GM12878 (cell line): ENCODE results near the gene CAB39. TPM values are rescaled to one million over a fixed set of nuclear protein-coding genes. Genes with fewer than 3 reads are reported as not detected.

Source experiments
- ATAC-seq: fragments of 200-7000 bp; cut with Tn5 transposase; 3 replicates; pipeline ENCODE4 v1.9.1; 2020; ENCODE audit warnings: mild to moderate bottlenecking, moderate library complexity
- BruUV-seq: library from RNA; stranded (reverse); fragments of 400-500 nt; replicated peaks from 2 replicates; lab custom pipeline; 2021; lab: Mats Ljungman, UMichigan
- CTCF ChIA-PET: fragments of 300-600 bp; sonication (Branson Sonifier 250); formaldehyde crosslinking; extraction: SDS; loops from one replicate; lab custom pipeline; 2021; ENCODE audit warnings: inconsistent platforms; lab: Yijun Ruan, JAX
- POLR2A ChIA-PET: fragments of 350-600 bp; formaldehyde crosslinking; extraction: SDS; loops from one replicate; lab custom pipeline; 2021; ENCODE audit warnings: inconsistent platforms; lab: Charles Lee
- RAD21 ChIA-PET: fragments of 300-600 bp; sonication (Branson Sonifier 250); formaldehyde crosslinking; loops from one replicate; lab custom pipeline; 2023; ENCODE audit warnings: antibody characterized with exemption; ENCODE audit not compliant: unreplicated experiment; lab: Charles Lee
- SMC1A ChIA-PET: fragments of 300-600 bp; sonication (Branson Sonifier 250); formaldehyde crosslinking; loops from one replicate; lab custom pipeline; 2023; ENCODE audit not compliant: unreplicated experiment, uncharacterized antibody; lab: Charles Lee
- DNase-seq: peaks from one replicate; pipeline ENCODE4 v3.0.0-alpha.2; 2011; ENCODE audit warnings: low read depth, low spot score
- FAIRE-seq: peaks from 3 replicates; lab custom pipeline; 2011; peaks lifted over from hg19 to GRCh38; lab: Jason Lieb, UNC
- H2AFZ ChIP-seq: 2 replicates; pipeline ENCODE4 v1.6.0; 2011; ENCODE audit warnings: low read depth, low read length, control low read depth; ENCODE audit not compliant: control insufficient read depth
- H3K27ac ChIP-seq: 2 replicates; pipeline ENCODE4 v1.5.1; 2011; ENCODE audit warnings: control low read depth; ENCODE audit not compliant: control insufficient read depth, insufficient read depth
- H3K27me3 ChIP-seq, 2 experiments: replicated peaks in 1 of 2; 2 replicates each; pipeline versions ENCODE4 v1.6.0 to v1.6.1; 2011; ENCODE audit warnings: low read length in 1 of 2; ENCODE audit not compliant: control insufficient read depth in 2 of 2, insufficient read depth in 2 of 2
- H3K36me3 ChIP-seq, 2 experiments: 2 replicates each; pipeline ENCODE4 v1.5.1; 2011; ENCODE audit warnings: low read length in 1 of 2; ENCODE audit not compliant: control insufficient read depth in 2 of 2, insufficient read depth in 2 of 2
- H3K4me1 ChIP-seq: 2 replicates; pipeline ENCODE4 v1.6.1; 2011; ENCODE audit warnings: mild to moderate bottlenecking, low read length, moderate library complexity, mixed read lengths; ENCODE audit not compliant: control insufficient read depth, insufficient read depth
- H3K4me2 ChIP-seq: 2 replicates; pipeline ENCODE4 v1.6.0; 2011; ENCODE audit warnings: control low read depth; ENCODE audit not compliant: control insufficient read depth, insufficient read depth
- H3K4me3 ChIP-seq: fragments of 200-600 bp; sonication (generic); 2 replicates; pipeline ENCODE4 v1.5.1; 2016
- H3K79me2 ChIP-seq: 2 replicates; pipeline ENCODE4 v1.6.0; 2011; ENCODE audit warnings: low read length; ENCODE audit not compliant: control insufficient read depth, insufficient read depth
- H3K9ac ChIP-seq: 2 replicates; pipeline ENCODE4 v1.8.0; 2011; ENCODE audit warnings: low read length, control low read depth, mixed read lengths; ENCODE audit not compliant: control insufficient read depth, insufficient read depth
- H3K9me3 ChIP-seq: replicated peaks from 3 replicates; pipeline ENCODE4 v1.5.1; 2011; ENCODE audit warnings: mild to moderate bottlenecking, low read length; ENCODE audit not compliant: control insufficient read depth, insufficient read depth
- H4K20me1 ChIP-seq: 2 replicates; pipeline ENCODE4 v1.6.0; 2011; ENCODE audit not compliant: control insufficient read depth, insufficient read depth
- BMI1 ChIP-seq: fragments of 450-650 bp; IDR thresholded peaks from 2 replicates; pipeline ENCODE4 v1.6.1; 2016; ENCODE audit warnings: mild to moderate bottlenecking, moderate library complexity, borderline replicate concordance
- EED ChIP-seq: sonication (generic); IDR thresholded peaks from 2 replicates; pipeline ENCODE4 v1.6.1; 2016; ENCODE audit warnings: antibody characterized with exemption, low read depth
- HDGF ChIP-seq: fragments of 450-650 bp; IDR thresholded peaks from 2 replicates; pipeline ENCODE4 v1.6.1; 2016; ENCODE audit warnings: antibody characterized with exemption
- MXI1 ChIP-seq: fragments of 150-350 bp; IDR thresholded peaks from 2 replicates; pipeline ENCODE4 v1.6.1; 2011; ENCODE audit warnings: low read depth, mild to moderate bottlenecking, inconsistent platforms, low read length, improper control_type of control experiment
- POLR2A ChIP-seq: IDR thresholded peaks from 2 replicates; pipeline ENCODE4 v1.6.1; 2011; ENCODE audit warnings: low read depth, mild to moderate bottlenecking, low read length
- ZBTB11 ChIP-seq: fragments of 450-650 bp; formaldehyde crosslinking; IDR thresholded peaks from 2 replicates; pipeline ENCODE4 v1.5.0; 2022; ENCODE audit warnings: mild to moderate bottlenecking, missing genetic modification characterization
- WGBS: methylation state at CpG from one replicate; pipeline ENCODE4 v1.1.6; 2016; ENCODE audit warnings: low lambda C conversion rate; ENCODE audit not compliant: insufficient replicate concordance, insufficient coverage; ENCODE audit errors: missing lambda C conversion rate; 5-methylcytosine and 5-hydroxymethylcytosine counted together
- in situ Hi-C: fragments of 300-500 bp; cut with MboI; formaldehyde crosslinking; loops from 9 replicates; pipeline ENCODE4 v1.14.3; 2018; ENCODE audit warnings: mixed read lengths
- intact Hi-C: fragments of 100-400 bp; cut with micrococcal nuclease; formaldehyde crosslinking; loops from one replicate; pipeline ENCODE4 v1.14.2; 2022; ENCODE audit not compliant: unreplicated experiment
- polyA plus RNA-seq, 11 experiments: library from polyadenylated mRNA; depleted of rRNA in 4 of 11; unstranded in 6 of 11; stranded (reverse) in 5 of 11; fragments of >200 nt; fragmentation: Nextera tagmentation in 4 of 11; fragmentation: Illumina TruSeq in 1 of 11; extraction: Ambion mirVana in 4 of 11; extraction: Trizol in 1 of 11; gene quantifications; 1 replicate in 1 of 11; 2 replicates in 10 of 11; pipeline versions ENCODE4 v1.2.1 to v1.2.3, GENCODE V29; 2011 to 2016; ENCODE audit warnings: inconsistent platforms in 2 of 11, missing spikeins in 2 of 11, low read depth in 1 of 11
- total RNA-seq, 4 experiments: library from RNA; depleted of rRNA in 3 of 4; stranded (reverse); fragments of >200 nt in 3 of 4; fragmentation: Illumina TruSeq in 1 of 4; extraction: Trizol in 1 of 4; gene quantifications; 2 replicates each; pipeline versions ENCODE4 v1.2.1 to v1.2.3, GENCODE V29; 2013 to 2021
- TF ChIP-seq, protein P1 (sequence below): IDR thresholded peaks from 2 replicates; pipeline ENCODE4 v1.6.1; 2012; ENCODE audit warnings: mild to moderate bottlenecking, low read depth, low read length
- TF ChIP-seq, protein P2 (sequence below): fragments of 450-650 bp; IDR thresholded peaks from 2 replicates; pipeline ENCODE4 v1.6.1; 2016; ENCODE audit warnings: mild to moderate bottlenecking

CAB39 gene
- total and polyA plus RNA-seq, 10 of the 15 experiments (the other 5 are each of a cell fraction or from before 2014, with no cell fraction given), result 13.3 to 129 (median 62.9) TPM

DNA sequence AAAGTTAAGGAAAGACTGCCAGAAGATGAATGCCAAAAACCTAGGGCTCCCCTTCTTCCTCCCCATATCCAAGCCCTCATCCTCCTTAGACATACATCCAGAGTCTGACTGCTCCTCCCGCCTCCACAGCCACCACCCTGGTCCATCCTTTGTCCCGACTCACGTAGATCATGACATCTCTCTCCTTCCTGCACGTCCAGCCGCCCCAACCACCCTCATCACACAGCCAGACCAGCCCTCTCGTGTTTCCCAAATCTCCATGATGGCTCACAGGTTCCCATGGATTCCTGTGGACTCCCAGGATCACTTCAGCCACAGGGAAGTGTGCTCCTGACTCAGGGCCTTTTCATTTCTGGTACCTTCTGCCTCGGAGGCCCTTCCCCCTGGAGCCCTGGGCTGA lies 47.8 kb upstream of the CAB39 start:
- TF ChIP-seq ZBTB11 (CRISPR knock-in tag) (no peak), MXI1 (0 out of 2 replicates have a peak, but pooled peaks have one; percentile 12), HDGF (peak; percentile 45), POLR2A (no peak), BMI1 (no peak), EED (0 out of 2 replicates have a peak, but pooled peaks have one; percentile 5)
- TF ChIP-seq, protein P1, sequence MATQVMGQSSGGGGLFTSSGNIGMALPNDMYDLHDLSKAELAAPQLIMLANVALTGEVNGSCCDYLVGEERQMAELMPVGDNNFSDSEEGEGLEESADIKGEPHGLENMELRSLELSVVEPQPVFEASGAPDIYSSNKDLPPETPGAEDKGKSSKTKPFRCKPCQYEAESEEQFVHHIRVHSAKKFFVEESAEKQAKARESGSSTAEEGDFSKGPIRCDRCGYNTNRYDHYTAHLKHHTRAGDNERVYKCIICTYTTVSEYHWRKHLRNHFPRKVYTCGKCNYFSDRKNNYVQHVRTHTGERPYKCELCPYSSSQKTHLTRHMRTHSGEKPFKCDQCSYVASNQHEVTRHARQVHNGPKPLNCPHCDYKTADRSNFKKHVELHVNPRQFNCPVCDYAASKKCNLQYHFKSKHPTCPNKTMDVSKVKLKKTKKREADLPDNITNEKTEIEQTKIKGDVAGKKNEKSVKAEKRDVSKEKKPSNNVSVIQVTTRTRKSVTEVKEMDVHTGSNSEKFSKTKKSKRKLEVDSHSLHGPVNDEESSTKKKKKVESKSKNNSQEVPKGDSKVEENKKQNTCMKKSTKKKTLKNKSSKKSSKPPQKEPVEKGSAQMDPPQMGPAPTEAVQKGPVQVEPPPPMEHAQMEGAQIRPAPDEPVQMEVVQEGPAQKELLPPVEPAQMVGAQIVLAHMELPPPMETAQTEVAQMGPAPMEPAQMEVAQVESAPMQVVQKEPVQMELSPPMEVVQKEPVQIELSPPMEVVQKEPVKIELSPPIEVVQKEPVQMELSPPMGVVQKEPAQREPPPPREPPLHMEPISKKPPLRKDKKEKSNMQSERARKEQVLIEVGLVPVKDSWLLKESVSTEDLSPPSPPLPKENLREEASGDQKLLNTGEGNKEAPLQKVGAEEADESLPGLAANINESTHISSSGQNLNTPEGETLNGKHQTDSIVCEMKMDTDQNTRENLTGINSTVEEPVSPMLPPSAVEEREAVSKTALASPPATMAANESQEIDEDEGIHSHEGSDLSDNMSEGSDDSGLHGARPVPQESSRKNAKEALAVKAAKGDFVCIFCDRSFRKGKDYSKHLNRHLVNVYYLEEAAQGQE, result no peak
- TF ChIP-seq, protein P2, sequence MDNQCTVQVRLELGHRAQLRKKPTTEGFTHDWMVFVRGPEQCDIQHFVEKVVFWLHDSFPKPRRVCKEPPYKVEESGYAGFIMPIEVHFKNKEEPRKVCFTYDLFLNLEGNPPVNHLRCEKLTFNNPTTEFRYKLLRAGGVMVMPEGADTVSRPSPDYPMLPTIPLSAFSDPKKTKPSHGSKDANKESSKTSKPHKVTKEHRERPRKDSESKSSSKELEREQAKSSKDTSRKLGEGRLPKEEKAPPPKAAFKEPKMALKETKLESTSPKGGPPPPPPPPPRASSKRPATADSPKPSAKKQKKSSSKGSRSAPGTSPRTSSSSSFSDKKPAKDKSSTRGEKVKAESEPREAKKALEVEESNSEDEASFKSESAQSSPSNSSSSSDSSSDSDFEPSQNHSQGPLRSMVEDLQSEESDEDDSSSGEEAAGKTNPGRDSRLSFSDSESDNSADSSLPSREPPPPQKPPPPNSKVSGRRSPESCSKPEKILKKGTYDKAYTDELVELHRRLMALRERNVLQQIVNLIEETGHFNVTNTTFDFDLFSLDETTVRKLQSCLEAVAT, result peak; percentile 54
- no TSS peak for BruUV-seq
- Histone ChIP-seq H3K79me2 (no peaks in the 10 kb centered on the region; the same call in 1 of the 2 replicates), H3K4me3 (no peak overlapping the region), H3K4me1 (peaks cover 99% of the 10 kb centered on the region), H3K36me3 (no peaks in the 10 kb centered on the region), H2AFZ (peak overlapping the region; percentile 66), H3K4me2 (peak overlapping the region; percentile 22; the same call in 1 of the 2 replicates), H3K9me3 (no peaks in the 10 kb centered on the region), H3K27ac (peak overlapping the region; percentile 91), H4K20me1 (no peaks in the 10 kb centered on the region), H3K9ac (no peak overlapping the region), H3K27me3 (no peaks in the 10 kb centered on the region)
- ChIA-PET RAD21 (interaction anchor here (1.1 to 4.0 kb wide), 3 partner anchors 29 to 49 kb away, joined by 3 to 36 read pairs (median 4); no protein-coding TSS in a partner anchor), CTCF (interaction anchor here (0.6 to 1.6 kb wide), 3 partner anchors 20 to 770 kb away, joined by 3 to 9 read pairs (median 3); no protein-coding TSS in a partner anchor), SMC1A (interaction anchor here (1.0 to 8.3 kb wide), 5 partner anchors 6 to 50 kb away, joined by 6 to 117 read pairs (median 8); no protein-coding TSS in a partner anchor), POLR2A (interaction anchor here (0.6 to 1.8 kb wide), 4 partner anchors 28 to 50 kb away, joined by 3 to 9 read pairs (median 4); no protein-coding TSS in a partner anchor)
- DNase-seq (no peak), ATAC-seq (no peak), FAIRE-seq (no peak)
- intact Hi-C loops (loop anchor here (5.0 to 10.0 kb wide), 3 partner anchors 112 to 310 kb away; no protein-coding TSS in a partner anchor), in situ Hi-C loops (loop anchor here (10.0 kb wide), 1 partner anchor 290 kb away; no protein-coding TSS in a partner anchor)
- WGBS, result 82% methylated on average over 7 of the region's 7 CpGs
